ENCODE results near the gene VAC14.

The VAC14 gene

GRCh38 chr16:70663524-70664324 lies 137.2 kb downstream of the VAC14 start:
- DNase-seq (ENCODE audit: low read depth, low spot score) = no peak

- DNase-seq (ENCODE audit: low read depth, low spot score) = no peak
Measured at GRCh38 chr16:70662991-70663523, 137.9 kb downstream of the VAC14 start.

- DNase-seq (ENCODE audit: low read depth, low spot score) = no peak
Measured at GRCh38 chr16:70661918-70662641, 138.9 kb downstream of the VAC14 start.

GRCh38 chr16:70661534-70661917 lies 139.4 kb downstream of the VAC14 start:
- no peak for DNase-seq (ENCODE audit: low read depth, low spot score)

- no peak for DNase-seq (ENCODE audit: low read depth, low spot score)
Measured at GRCh38 chr16:70660672-70661350, 140.1 kb downstream of the VAC14 start.

- no peak for DNase-seq (ENCODE audit: low read depth, low spot score)
Measured at GRCh38 chr16:70659953-70660671, 140.8 kb downstream of the VAC14 start.

GRCh38 chr16:70659546-70659945 lies 141.4 kb downstream of the VAC14 start:
- no peak for DNase-seq (ENCODE audit: low read depth, low spot score)

- no peak for DNase-seq (ENCODE audit: low read depth, low spot score)
Measured at GRCh38 chr16:70658921-70659320, 142.0 kb downstream of the VAC14 start.

GRCh38 chr16:70657956-70658355 lies 143.0 kb downstream of the VAC14 start:
- DNase-seq (ENCODE audit: low read depth, low spot score) = no peak

GRCh38 chr16:70656712-70657263 lies 144.2 kb downstream of the VAC14 start:
- no peak for DNase-seq (ENCODE audit: low read depth, low spot score)

GRCh38 chr16:70656065-70656711 lies 144.8 kb downstream of the VAC14 start:
- no peak for DNase-seq (ENCODE audit: low read depth, low spot score)

GRCh38 chr16:70653809-70654771 lies 146.9 kb downstream of the VAC14 start:
- DNase-seq (ENCODE audit: low read depth, low spot score) = peak; percentile 61

GRCh38 chr16:70653406-70653805 lies 147.6 kb downstream of the VAC14 start:
- DNase-seq (ENCODE audit: low read depth, low spot score) = no peak

GRCh38 chr16:70652322-70652721 lies 148.6 kb downstream of the VAC14 start:
- no peak for DNase-seq (ENCODE audit: low read depth, low spot score)

GRCh38 chr16:70651524-70651923 lies 149.4 kb downstream of the VAC14 start:
- no peak for DNase-seq (ENCODE audit: low read depth, low spot score)

GRCh38 chr16:70650216-70650615 lies 150.7 kb downstream of the VAC14 start:
- no peak for DNase-seq (ENCODE audit: low read depth, low spot score)

- no peak for DNase-seq (ENCODE audit: low read depth, low spot score)
Measured at GRCh38 chr16:70649300-70649699, 151.7 kb downstream of the VAC14 start.

GRCh38 chr16:70648606-70649005 lies 152.4 kb downstream of the VAC14 start:
- no peak for DNase-seq (ENCODE audit: low read depth, low spot score)

Measured in activated CD4-positive, CD25-positive, alpha-beta regulatory T cell treated with anti-CD3 and anti-CD28 coated beads, Interleukin-2, amount 50 U/mL, for 16 hours (primary cell).